VCaP (cell line): ENCODE results near the gene IGLL1.

Experiments
- H3K27ac ChIP-seq: fragments of 450-650 bp; 2 replicates; pipeline ENCODE4 v1.5.1; 2017
- TF ChIP-seq, protein P1 (sequence below): fragments of 450-650 bp; conservative IDR thresholded peaks from 2 replicates; pipeline ENCODE4 v1.5.1; 2017; ENCODE audit warnings: mild to moderate bottlenecking, moderate library complexity

Gene IGLL1

DNA sequence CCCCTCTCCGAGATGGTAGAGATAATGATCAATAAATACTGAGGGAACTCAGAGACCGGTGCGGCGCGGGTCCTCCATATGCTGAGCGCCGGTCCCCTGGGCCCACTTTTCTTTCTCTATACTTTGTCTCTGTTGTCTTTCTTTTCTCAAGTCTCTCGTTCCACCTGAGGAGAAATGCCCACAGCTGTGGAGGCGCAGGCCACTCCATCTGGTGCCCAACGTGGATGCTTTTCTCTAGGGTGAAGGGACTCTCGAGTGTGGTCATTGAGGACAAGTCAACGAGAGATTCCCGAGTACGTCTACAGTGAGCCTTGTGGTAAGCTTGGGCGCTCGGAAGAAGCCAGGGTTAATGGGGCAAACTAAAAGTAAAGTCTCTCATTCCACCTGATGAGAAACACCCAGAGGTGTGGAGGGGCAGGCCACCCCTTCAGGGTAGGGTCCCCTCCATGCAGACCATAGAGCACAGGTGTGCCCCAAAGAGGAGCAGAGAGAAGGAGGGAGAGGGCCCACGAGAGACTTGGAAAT lies 43.2 kb downstream of the IGLL1 start:
- peak overlapping the region; percentile 100 for H3K27ac ChIP-seq
- TF ChIP-seq, protein P1, sequence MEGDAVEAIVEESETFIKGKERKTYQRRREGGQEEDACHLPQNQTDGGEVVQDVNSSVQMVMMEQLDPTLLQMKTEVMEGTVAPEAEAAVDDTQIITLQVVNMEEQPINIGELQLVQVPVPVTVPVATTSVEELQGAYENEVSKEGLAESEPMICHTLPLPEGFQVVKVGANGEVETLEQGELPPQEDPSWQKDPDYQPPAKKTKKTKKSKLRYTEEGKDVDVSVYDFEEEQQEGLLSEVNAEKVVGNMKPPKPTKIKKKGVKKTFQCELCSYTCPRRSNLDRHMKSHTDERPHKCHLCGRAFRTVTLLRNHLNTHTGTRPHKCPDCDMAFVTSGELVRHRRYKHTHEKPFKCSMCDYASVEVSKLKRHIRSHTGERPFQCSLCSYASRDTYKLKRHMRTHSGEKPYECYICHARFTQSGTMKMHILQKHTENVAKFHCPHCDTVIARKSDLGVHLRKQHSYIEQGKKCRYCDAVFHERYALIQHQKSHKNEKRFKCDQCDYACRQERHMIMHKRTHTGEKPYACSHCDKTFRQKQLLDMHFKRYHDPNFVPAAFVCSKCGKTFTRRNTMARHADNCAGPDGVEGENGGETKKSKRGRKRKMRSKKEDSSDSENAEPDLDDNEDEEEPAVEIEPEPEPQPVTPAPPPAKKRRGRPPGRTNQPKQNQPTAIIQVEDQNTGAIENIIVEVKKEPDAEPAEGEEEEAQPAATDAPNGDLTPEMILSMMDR = no peak

DNA sequence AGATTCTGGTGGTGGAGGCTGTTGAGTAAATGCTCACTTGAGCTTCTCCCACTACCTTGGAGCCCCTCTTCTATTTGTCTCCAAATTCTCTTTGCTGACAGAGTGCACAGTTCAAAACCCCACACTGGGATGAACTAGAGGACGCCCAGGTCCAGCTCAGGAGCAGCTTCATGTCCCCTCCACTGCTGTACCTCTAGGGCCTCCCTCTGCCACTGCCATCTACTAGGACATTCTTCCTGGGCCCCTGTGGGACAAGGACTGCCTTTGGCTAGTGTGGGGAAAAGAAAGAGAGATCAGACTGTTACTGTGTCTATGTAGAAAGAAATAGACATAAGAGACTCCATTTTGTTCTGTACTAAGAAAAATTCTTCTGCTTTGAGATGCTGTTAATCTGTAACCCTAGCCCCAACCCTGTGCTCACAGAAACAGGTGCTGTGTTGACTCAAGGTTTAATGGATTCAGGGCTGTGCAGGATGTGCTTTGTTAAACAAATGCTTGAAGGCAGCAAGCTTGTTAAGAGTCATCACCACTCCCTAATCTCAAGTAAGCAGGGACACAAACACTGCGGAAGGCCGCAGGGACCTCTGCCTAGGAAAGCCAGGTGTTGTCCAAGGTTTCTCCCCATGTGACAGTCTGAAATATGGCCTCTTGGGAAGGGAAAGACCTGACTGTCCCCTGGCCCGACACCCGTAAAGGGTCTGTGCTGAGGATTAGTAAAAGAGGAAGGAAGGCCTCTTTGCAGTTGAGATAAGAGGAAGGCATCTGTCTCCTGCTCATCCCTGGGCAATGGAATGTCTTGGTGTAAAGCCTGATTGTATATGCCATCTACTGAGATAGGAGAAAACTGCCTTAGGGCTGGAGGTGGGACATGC lies 44.1 kb downstream of the IGLL1 start:
- peak overlapping the region; percentile 100 for H3K27ac ChIP-seq

DNA sequence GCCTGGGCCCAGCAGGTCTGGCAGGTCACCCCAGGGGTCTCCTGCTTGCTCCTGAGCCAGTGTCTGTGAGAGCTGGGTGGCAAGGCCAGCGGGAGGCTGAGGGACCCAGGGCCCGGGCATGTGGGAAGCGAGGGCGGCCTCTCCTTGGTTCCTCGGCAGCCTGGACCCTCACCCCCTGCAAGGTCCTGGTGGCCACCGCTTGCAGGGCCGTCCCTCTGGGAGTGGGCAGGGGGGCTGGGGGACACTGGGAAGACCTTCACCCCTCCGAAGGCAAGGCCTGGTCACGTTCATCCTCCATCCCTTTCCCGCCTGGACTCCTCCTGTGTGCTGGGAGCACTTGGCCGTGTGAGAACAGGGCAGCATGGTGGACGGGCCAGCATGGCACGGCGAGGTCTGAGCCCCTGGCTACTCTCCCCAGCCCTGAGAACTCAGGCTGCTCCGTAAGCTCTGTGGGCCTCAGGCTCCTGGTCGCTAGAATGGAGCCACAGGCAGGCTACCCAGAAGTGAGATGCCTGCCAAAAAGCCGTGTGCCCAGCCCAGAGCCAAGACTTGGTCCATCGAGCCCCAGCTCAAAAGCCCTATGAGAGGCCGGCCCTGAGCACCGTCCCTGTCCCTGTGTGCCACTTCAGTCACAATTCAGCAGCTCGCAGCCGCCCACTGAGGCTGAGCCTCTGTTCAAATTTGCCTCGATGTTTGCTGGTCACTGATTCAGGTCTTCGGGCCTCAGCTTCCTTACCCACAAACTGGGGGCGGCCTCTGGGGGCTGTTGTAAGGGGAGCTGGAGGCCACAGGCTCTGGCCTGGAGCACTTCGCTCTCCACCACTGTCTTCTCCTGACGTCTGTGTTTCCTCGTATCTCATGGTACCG lies 45.0 kb downstream of the IGLL1 start:
- TF ChIP-seq, protein P1 = no peak
- H3K27ac ChIP-seq = peak overlapping the region; percentile 100

DNA sequence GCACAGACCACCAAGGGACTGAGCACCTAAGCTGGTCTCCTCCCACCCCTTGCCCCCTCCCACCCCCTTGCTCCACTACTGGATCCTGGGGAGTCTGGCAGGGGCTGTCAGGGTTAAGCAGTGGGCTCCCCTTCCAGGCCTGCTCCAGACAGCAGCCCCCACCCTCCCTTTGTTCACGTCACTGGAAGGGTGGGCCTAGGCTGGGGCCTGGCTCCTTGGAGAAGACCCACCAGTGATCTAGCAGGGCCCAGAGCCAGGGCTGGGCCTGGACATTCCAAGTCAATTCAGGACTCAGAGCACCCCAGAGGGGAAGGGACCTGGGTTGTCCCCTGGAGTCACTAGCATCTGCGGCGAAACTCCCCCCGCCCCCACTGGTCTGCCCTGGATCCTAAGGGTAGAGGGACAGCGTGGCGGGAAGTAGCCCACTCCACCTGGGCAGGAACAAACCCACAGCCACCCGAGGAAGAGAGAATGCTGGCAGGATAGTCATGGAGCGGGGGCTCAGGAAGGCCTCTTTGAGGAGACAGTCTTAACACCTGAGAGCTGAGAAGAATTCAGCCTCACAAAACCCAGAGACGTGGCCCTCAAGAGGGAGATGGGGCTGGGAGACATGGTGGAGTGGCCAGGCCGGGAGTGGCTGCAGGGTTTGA lies 45.8 kb downstream of the IGLL1 start:
- TF ChIP-seq, protein P1 = no peak
- H3K27ac ChIP-seq = peak overlapping the region; percentile 100

DNA sequence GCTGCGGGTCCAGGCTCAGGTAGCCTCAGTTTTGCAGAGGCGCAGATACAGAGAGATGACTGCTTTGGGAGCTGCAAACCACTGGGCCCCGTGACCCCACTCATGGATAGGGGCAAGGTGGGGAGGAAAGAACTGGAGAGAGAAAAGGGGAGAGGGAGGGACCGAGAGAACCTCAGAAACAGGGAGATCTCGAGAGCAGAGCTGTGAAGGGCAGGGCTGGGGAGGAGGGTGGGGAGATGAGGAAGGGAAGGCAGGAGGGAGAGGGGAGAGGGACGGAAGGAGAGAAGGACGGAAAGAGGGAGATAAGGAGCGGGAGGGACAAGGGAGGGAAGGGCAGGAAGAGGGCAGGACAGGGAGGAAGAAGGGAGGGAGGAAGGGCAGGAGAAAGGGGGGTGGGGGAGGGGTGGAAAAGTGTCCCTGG lies 46.3 kb downstream of the IGLL1 start:
- peak overlapping the region; percentile 100 for H3K27ac ChIP-seq
- TF ChIP-seq, protein P1 = no peak

DNA sequence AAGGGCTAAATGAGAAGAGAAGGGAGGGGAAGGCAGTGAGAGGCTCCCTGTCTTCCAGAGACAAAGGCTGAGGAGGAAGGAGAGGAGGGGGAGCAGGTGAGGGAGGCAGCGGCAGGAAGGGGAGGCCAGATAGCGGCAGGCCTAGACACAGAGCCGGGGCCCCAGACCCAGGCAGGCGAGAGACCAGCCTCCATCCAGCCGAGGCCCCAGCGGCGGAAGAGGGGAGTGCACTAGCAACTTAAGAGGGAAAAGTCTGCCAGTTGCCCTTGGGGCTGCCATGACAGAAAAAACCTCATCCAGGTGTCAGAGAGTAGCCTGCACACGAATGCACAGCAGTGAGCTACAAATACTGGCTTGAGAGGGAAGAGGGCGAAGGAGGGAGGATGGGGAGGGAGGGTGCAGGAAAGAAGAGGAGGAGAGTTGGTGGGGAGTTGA lies 46.7 kb downstream of the IGLL1 start:
- H3K27ac ChIP-seq = peak overlapping the region; percentile 100
- TF ChIP-seq, protein P1 = no peak

DNA sequence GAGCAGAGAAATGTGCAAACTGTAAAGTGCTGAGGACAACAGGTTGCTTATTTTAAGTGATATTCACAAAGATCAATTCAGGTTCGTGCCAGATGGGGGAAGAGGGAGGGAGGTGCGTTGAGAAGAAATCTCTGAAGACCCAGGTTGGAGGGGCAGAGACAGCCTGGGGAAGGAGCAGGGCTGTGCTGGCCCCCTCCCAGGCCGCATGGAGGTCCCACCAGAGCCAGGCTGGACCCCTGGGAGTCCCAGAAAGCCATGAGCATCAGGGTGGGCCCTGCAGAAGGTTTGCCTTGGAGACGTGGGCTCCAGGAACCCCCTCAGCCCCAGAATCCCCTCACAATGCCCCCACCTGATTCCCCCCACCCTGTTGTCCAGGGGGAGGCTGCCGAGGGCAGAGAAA lies 47.4 kb downstream of the IGLL1 start:
- peak overlapping the region; percentile 100 for H3K27ac ChIP-seq

More for the DNA sequence above, 47.4 kb downstream of the IGLL1 start:
- TF ChIP-seq, protein P1 = no peak
